OCI-LY3 (cell line): ENCODE data around the gene CWH43.

ENCODE experiments used
- H2AFZ ChIP-seq: fragments of 200-600, 300-600 bp; shearing (Covaris generic); 2 replicates; pipeline ENCODE4 v1.6.0; 2014; ENCODE audit warnings: antibody characterized with exemption, low read depth, low read length
- H3K27ac ChIP-seq: fragments of 200-600, 300-600 bp; sonication (generic); 2 replicates; pipeline ENCODE4 v1.5.1; 2014; ENCODE audit warnings: mild to moderate bottlenecking, low read length, moderate library complexity, mixed read lengths
- H3K27me3 ChIP-seq: fragments of 200-600, 300-600 bp; sonication (generic); 2 replicates; pipeline ENCODE4 v1.6.1; 2014; ENCODE audit warnings: low read depth, low read length, mixed read lengths
- H3K36me3 ChIP-seq: fragments of 200-600, 300-600 bp; sonication (generic); replicated peaks from 2 replicates; pipeline ENCODE3; 2014; ENCODE audit warnings: low read depth, low read length, mixed read lengths
- H3K4me1 ChIP-seq: fragments of 300-600, 200-600 bp; sonication (generic); 2 replicates; pipeline ENCODE4 v1.6.1; 2014; ENCODE audit warnings: low read length, mixed read lengths
- H3K4me2 ChIP-seq: fragments of 200-600, 300-600 bp; sonication (generic); 2 replicates; pipeline ENCODE4 v1.6.1; 2014; ENCODE audit warnings: low read length, mixed read lengths
- H3K4me3 ChIP-seq: fragments of 300-600, 200-600 bp; sonication (generic); 2 replicates; pipeline ENCODE4 v1.5.1; 2014; ENCODE audit warnings: antibody characterized with exemption, mild to moderate bottlenecking, low read length, moderate library complexity
- H3K79me2 ChIP-seq: fragments of 300-600, 200-600 bp; shearing (Covaris generic); 2 replicates; pipeline ENCODE4 v1.6.1; 2014; ENCODE audit warnings: mild to moderate bottlenecking, low read length, mixed read lengths
- H3K9ac ChIP-seq: fragments of 300-600, 200-600 bp; shearing (Covaris generic); 2 replicates; pipeline ENCODE4 v1.6.0; 2014; ENCODE audit warnings: mild to moderate bottlenecking, low read length, moderate library complexity
- H3K9me3 ChIP-seq: fragments of 200-600, 300-600 bp; shearing (Covaris generic); 2 replicates; pipeline ENCODE4 v1.6.1; 2014; ENCODE audit warnings: low read length, mixed read lengths; ENCODE audit not compliant: insufficient read depth
- H4K20me1 ChIP-seq: fragments of 200-600, 300-600 bp; sonication (generic); 2 replicates; pipeline ENCODE4 v1.6.1; 2016; ENCODE audit warnings: low read length, mixed read lengths; ENCODE audit not compliant: insufficient read depth
- CTCF ChIP-seq: fragments of 200-600, 300-600 bp; sonication (generic); IDR thresholded peaks from 2 replicates; pipeline ENCODE4 v1.5.1; 2014; ENCODE audit warnings: antibody characterized with exemption, low read length, low read depth
- EZH2phosphoT487 ChIP-seq: fragments of 200-600 bp; shearing (Covaris generic); IDR thresholded peaks from 2 replicates; pipeline ENCODE4 v1.6.1; 2018; ENCODE audit warnings: antibody characterized with exemption, mixed run types, low read depth

Gene CWH43

GRCh38 chr4:48985602-48985975 is 486 bp upstream of the CWH43 start:
- Histone ChIP-seq H3K36me3 (no peaks in the 10 kb centered on the region), H2AFZ (no peak overlapping the region), H3K27me3 (no peaks in the 10 kb centered on the region; the same call in 1 of the 2 replicates), H4K20me1 (no peaks in the 10 kb centered on the region), H3K27ac (no peak overlapping the region), H3K9me3 (no peaks in the 10 kb centered on the region), H3K4me2 (no peak overlapping the region), H3K4me3 (no peak overlapping the region), H3K79me2 (no peaks in the 10 kb centered on the region), H3K4me1 (no peaks in the 10 kb centered on the region), H3K9ac (no peak overlapping the region)
- TF ChIP-seq CTCF = no peak
- no peak for TF ChIP-seq EZH2phosphoT487

GRCh38 chr4:48986654-48987164 is 634 bp downstream of the CWH43 start:
- no peak overlapping the region for H3K9ac ChIP-seq
- H3K79me2 ChIP-seq = no peaks in the 10 kb centered on the region
- TF ChIP-seq EZH2phosphoT487 = no peak
- no peak for TF ChIP-seq CTCF
- no peak overlapping the region for H3K4me3 ChIP-seq
- no peaks in the 10 kb centered on the region; the same call in 1 of the 2 replicates for H3K27me3 ChIP-seq
- H3K4me2 ChIP-seq = no peak overlapping the region
- no peaks in the 10 kb centered on the region for H4K20me1 ChIP-seq
- H2AFZ ChIP-seq = no peak overlapping the region
- H3K4me1 ChIP-seq = no peaks in the 10 kb centered on the region
- no peaks in the 10 kb centered on the region for H3K9me3 ChIP-seq
- H3K36me3 ChIP-seq = no peaks in the 10 kb centered on the region
- H3K27ac ChIP-seq = no peak overlapping the region

GRCh38 chr4:48989461-48990203 is 3.6 kb downstream of the CWH43 start:
- no peak overlapping the region for H2AFZ ChIP-seq
- no peaks in the 10 kb centered on the region for H3K36me3 ChIP-seq

More at GRCh38 chr4:48989461-48990203, 3.6 kb downstream of the CWH43 start:
- no peaks in the 10 kb centered on the region; the same call in 1 of the 2 replicates for H3K27me3 ChIP-seq
- no peak overlapping the region for H3K9ac ChIP-seq
- TF ChIP-seq EZH2phosphoT487 (no peak), CTCF (no peak)
- no peak overlapping the region for H3K4me3 ChIP-seq
- no peak overlapping the region for H3K27ac ChIP-seq
- H4K20me1 ChIP-seq = no peaks in the 10 kb centered on the region
- no peaks in the 10 kb centered on the region for H3K9me3 ChIP-seq
- no peak overlapping the region for H3K4me2 ChIP-seq
- no peaks in the 10 kb centered on the region for H3K4me1 ChIP-seq
- H3K79me2 ChIP-seq = no peaks in the 10 kb centered on the region
